HepG2 (cell line): ENCODE measurements around the gene NCKAP1. TPM values are rescaled to one million over a fixed set of nuclear protein-coding genes. Genes with fewer than 3 reads are reported as not detected.

Experiments used
- ATF7-NPFF ChIP-seq: sonication (generic); formaldehyde crosslinking; IDR thresholded peaks from 2 replicates; pipeline ENCODE4 v1.8.1; 2023; ENCODE audit warnings: mild to moderate bottlenecking, low read depth, missing genetic modification reagents, moderate library complexity
- KDM4B ChIP-seq: sonication (generic); formaldehyde crosslinking; IDR thresholded peaks from 2 replicates; pipeline ENCODE4 v1.4.0; 2020; ENCODE audit warnings: missing genetic modification reagents
- MEIS1 ChIP-seq: sonication (generic); formaldehyde crosslinking; IDR thresholded peaks from 2 replicates; pipeline ENCODE4 v1.9.0; 2021; ENCODE audit warnings: mild to moderate bottlenecking, missing genetic modification reagents, moderate library complexity, borderline replicate concordance
- NAIF1 ChIP-seq: sonication (generic); formaldehyde crosslinking; IDR thresholded peaks from 2 replicates; pipeline ENCODE4 v1.5.0; 2020; ENCODE audit warnings: mild to moderate bottlenecking, missing genetic modification reagents, borderline replicate concordance
- RARG ChIP-seq: sonication (generic); formaldehyde crosslinking; IDR thresholded peaks from 2 replicates; pipeline ENCODE4 v1.4.0; 2020; ENCODE audit warnings: low read depth, mild to moderate bottlenecking, missing genetic modification reagents
- TGIF2 ChIP-seq: IDR thresholded peaks from 2 replicates; pipeline ENCODE4 v1.6.1; 2016; ENCODE audit warnings: control low read depth, missing compliant biosample characterization
- ZKSCAN5 ChIP-seq: sonication (generic); formaldehyde crosslinking; IDR thresholded peaks from 2 replicates; pipeline ENCODE4 v1.5.1; 2020; ENCODE audit warnings: mild to moderate bottlenecking, missing genetic modification reagents
- ZSCAN31 ChIP-seq: sonication (generic); formaldehyde crosslinking; IDR thresholded peaks from 2 replicates; pipeline ENCODE4 v1.5.0; 2020; ENCODE audit warnings: low read depth, mild to moderate bottlenecking, missing genetic modification reagents
- polyA plus RNA-seq, 8 experiments: library from polyadenylated mRNA; depleted of rRNA in 3 of 8; stranded (reverse) in 7 of 8; unstranded in 1 of 8; fragments of >200 nt; fragmentation: Illumina TruSeq in 4 of 8; extraction: Trizol in 4 of 8; gene quantifications; 2 replicates each; pipeline versions ENCODE4 v1.2.1 to v1.2.3, GENCODE V29; 2011 to 2016; ENCODE audit warnings: low read depth in 4 of 8, missing spikeins in 1 of 8, mixed read lengths in 1 of 8; ENCODE audit not compliant: insufficient read depth in 1 of 8
- total RNA-seq, 5 experiments: library from RNA; depleted of rRNA; stranded (reverse); fragments of >200 nt; fragmentation: Illumina TruSeq; extraction: Trizol; gene quantifications; 2 replicates each; pipeline ENCODE4 v1.2.3, GENCODE V29; 2016; ENCODE audit warnings: low read depth in 1 of 5
- TF ChIP-seq, protein P1 (sequence below): IDR thresholded peaks from 2 replicates; pipeline ENCODE4 v1.6.1; 2016; ENCODE audit warnings: mild to moderate bottlenecking, missing biosample characterization, missing genetic modification reagents
- TF ChIP-seq, protein P2 (sequence below): sonication (generic); formaldehyde crosslinking; IDR thresholded peaks from 2 replicates; pipeline ENCODE4 v1.9.0; 2021; ENCODE audit warnings: missing genetic modification reagents, borderline replicate concordance
- TF ChIP-seq, protein P3 (sequence below), 2 experiments: fragments of 450-650 bp in 1 of 2; sonication (generic) in 1 of 2; formaldehyde crosslinking in 1 of 2; IDR thresholded peaks; 2 replicates each; pipeline versions ENCODE4 v1.6.1 to v1.8.0; 2016 to 2022; ENCODE audit warnings: antibody characterized with exemption in 1 of 2, mild to moderate bottlenecking in 1 of 2, missing genetic modification reagents in 1 of 2
- TF ChIP-seq, protein P4 (sequence below), 2 experiments: sonication (generic) in 1 of 2; formaldehyde crosslinking in 1 of 2; IDR thresholded peaks; 2 replicates each; pipeline versions ENCODE4 v1.4.0 to v1.6.1; 2018 to 2020; ENCODE audit warnings: missing genetic modification reagents in 2 of 2, borderline replicate concordance in 1 of 2, low read depth in 1 of 2, mild to moderate bottlenecking in 1 of 2, missing biosample characterization in 1 of 2

The NCKAP1 gene
- total and polyA plus RNA-seq, 2 of the 13 experiments (the other 11 are each of a cell fraction or from before 2014, with no cell fraction given), result 72.1 to 96.3 TPM

DNA sequence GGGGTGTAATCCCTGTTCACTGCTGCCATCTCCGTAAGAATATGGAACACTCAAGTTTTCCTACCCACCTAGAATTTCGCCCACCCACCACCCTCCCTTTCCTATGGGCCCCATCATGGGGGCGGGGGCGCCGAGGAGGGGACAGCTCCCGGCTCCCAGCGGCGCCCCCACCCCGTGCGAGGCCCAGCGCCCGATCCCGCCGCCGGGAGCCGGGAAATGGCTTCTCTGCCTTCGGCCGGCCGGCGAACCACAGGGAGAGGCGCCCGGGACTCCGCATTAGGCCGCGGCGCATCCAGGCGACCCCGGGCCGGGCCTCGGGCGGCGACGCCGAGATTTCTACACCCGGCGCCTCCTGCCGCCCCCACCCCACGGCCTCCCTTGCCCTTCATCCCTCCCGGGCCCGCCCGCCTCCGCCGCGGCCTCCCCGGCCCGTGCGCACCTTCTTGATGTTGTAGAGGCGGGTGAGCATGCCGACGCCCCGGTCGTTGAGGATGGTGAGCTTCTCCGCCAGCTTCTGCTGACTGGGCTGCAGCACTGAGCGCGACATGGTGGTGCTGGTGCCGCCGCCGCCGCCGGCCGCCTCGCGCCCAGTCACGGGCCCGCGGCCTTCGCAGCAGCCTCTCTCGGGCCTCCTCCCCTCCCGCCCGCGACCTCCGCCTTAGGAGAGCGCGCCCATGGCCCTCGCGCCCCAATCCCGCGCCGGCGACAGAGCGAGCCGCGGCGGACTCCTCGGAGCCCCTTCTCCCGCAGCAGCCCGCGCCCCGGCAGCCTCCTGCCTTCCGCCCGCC is 510 bp downstream of the NCKAP1 start (continued):
- TF ChIP-seq, protein P1, sequence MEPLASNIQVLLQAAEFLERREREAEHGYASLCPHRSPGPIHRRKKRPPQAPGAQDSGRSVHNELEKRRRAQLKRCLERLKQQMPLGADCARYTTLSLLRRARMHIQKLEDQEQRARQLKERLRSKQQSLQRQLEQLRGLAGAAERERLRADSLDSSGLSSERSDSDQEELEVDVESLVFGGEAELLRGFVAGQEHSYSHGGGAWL (CRISPR knock-in tag), result peak; percentile 70
- TF ChIP-seq ZSCAN31 (CRISPR knock-in tag) (peak; percentile 58; the same call in 1 of the 2 replicates), ZKSCAN5 (CRISPR knock-in tag) (no peak), RARG (CRISPR knock-in tag) (no peak), TGIF2 (CRISPR knock-in tag) (no peak; the same call in 1 of the 2 replicates), KDM4B (CRISPR knock-in tag) (no peak), NAIF1 (CRISPR knock-in tag) (no peak), ATF7-NPFF (CRISPR knock-in tag) (no peak), MEIS1 (CRISPR knock-in tag) (no peak; the same call in 1 of the 2 replicates)
- TF ChIP-seq, protein P2, sequence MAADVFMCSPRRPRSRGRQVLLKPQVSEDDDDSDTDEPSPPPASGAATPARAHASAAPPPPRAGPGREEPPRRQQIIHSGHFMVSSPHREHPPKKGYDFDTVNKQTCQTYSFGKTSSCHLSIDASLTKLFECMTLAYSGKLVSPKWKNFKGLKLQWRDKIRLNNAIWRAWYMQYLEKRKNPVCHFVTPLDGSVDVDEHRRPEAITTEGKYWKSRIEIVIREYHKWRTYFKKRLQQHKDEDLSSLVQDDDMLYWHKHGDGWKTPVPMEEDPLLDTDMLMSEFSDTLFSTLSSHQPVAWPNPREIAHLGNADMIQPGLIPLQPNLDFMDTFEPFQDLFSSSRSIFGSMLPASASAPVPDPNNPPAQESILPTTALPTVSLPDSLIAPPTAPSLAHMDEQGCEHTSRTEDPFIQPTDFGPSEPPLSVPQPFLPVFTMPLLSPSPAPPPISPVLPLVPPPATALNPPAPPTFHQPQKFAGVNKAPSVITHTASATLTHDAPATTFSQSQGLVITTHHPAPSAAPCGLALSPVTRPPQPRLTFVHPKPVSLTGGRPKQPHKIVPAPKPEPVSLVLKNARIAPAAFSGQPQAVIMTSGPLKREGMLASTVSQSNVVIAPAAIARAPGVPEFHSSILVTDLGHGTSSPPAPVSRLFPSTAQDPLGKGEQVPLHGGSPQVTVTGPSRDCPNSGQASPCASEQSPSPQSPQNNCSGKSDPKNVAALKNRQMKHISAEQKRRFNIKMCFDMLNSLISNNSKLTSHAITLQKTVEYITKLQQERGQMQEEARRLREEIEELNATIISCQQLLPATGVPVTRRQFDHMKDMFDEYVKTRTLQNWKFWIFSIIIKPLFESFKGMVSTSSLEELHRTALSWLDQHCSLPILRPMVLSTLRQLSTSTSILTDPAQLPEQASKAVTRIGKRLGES (CRISPR knock-in tag), result 0 out of 2 replicates have a peak, but pooled peaks have one; percentile 8
- TF ChIP-seq, protein P3, sequence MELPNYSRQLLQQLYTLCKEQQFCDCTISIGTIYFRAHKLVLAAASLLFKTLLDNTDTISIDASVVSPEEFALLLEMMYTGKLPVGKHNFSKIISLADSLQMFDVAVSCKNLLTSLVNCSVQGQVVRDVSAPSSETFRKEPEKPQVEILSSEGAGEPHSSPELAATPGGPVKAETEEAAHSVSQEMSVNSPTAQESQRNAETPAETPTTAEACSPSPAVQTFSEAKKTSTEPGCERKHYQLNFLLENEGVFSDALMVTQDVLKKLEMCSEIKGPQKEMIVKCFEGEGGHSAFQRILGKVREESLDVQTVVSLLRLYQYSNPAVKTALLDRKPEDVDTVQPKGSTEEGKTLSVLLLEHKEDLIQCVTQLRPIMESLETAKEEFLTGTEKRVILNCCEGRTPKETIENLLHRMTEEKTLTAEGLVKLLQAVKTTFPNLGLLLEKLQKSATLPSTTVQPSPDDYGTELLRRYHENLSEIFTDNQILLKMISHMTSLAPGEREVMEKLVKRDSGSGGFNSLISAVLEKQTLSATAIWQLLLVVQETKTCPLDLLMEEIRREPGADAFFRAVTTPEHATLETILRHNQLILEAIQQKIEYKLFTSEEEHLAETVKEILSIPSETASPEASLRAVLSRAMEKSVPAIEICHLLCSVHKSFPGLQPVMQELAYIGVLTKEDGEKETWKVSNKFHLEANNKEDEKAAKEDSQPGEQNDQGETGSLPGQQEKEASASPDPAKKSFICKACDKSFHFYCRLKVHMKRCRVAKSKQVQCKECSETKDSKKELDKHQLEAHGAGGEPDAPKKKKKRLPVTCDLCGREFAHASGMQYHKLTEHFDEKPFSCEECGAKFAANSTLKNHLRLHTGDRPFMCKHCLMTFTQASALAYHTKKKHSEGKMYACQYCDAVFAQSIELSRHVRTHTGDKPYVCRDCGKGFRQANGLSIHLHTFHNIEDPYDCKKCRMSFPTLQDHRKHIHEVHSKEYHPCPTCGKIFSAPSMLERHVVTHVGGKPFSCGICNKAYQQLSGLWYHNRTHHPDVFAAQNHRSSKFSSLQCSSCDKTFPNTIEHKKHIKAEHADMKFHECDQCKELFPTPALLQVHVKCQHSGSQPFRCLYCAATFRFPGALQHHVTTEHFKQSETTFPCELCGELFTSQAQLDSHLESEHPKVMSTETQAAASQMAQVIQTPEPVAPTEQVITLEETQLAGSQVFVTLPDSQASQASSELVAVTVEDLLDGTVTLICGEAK (IDR thresholded peaks at IDR 0.05), result no peak
- TF ChIP-seq, protein P3 (CRISPR knock-in tag; IDR thresholded peaks at IDR 0.05), result no peak
- TF ChIP-seq, protein P4, sequence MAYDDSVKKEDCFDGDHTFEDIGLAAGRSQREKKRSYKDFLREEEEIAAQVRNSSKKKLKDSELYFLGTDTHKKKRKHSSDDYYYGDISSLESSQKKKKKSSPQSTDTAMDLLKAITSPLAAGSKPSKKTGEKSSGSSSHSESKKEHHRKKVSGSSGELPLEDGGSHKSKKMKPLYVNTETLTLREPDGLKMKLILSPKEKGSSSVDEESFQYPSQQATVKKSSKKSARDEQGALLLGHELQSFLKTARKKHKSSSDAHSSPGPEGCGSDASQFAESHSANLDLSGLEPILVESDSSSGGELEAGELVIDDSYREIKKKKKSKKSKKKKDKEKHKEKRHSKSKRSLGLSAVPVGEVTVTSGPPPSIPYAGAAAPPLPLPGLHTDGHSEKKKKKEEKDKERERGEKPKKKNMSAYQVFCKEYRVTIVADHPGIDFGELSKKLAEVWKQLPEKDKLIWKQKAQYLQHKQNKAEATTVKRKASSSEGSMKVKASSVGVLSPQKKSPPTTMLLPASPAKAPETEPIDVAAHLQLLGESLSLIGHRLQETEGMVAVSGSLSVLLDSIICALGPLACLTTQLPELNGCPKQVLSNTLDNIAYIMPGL (CRISPR knock-in tag; IDR thresholded peaks at IDR 0.05; ENCODE audit: borderline replicate concordance in 1 of 2, low read depth in 1 of 2), result peak; percentile 36 to 94; a peak in 2 of 4 replicates
